Measurements from ENCODE around the gene COBLL1.

DNA sequence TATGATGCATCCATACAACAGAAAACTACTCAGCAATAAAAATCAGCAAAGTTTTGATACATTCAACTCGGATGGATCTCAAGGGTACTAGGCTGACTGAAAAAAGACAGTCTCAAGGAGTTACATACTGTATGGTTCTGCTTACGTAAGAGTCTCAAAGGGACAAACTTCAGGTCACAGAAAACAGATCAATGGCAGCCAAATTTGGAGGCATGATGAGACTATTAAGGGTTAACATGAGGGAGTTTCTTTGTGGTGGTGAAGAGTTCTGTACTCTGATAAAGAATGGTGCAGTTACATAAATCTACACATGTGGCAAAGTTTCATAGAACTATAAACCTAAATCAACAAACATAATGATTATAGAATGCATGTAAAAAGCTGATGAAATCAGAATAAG lies 81.4 kb downstream of the COBLL1 start:
- TF ChIP-seq EZH2 (IDR thresholded peaks at IDR 0.05) (no peak), FOXP2 (optimal IDR thresholded peaks at IDR 0.05; ENCODE audit: control extremely low read depth, extremely low read length, insufficient read depth) (no peak), POLR2AphosphoS5 (IDR thresholded peaks at IDR 0.05; ENCODE audit: borderline replicate concordance, low read depth, low read length) (no peak)
